HG03521 (cell line): Measurements from ENCODE around the gene DPY19L1.
"Not testable (repeated sequence)": the region's sequence is repeated elsewhere in the genome, so short reads cannot be mapped to it uniquely, and the experiment has no call there.

Experiments
- ATAC-seq: cut with Tn5 transposase; IDR thresholded peaks from one replicate; pipeline ENCODE4 v1.9.1; 2021; ENCODE audit warnings: mild to moderate bottlenecking, moderate library complexity; ENCODE audit not compliant: unreplicated experiment

DPY19L1 gene

DNA sequence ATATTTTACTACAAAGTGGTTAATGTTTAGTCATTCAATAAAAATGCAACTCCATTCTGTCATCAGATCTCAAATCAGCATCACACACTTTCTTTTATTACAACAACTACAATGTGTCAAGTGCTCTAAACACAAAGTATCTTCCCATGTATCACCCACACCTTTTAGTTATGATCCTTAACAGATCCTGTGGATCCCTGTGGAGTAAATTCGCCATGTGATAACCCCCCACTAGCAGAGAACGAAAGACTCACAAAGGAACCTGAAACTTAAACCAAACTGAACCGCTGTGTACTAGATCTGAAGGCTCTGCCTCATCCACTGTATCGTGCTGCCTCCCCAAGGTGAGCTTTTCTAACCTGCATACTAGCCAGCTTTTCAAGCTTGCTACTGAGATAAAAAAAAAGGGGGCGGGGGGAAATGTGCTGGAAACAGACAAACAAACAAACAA, 1.7 kb downstream of the DPY19L1 start:
- ATAC-seq, result no peak

DNA sequence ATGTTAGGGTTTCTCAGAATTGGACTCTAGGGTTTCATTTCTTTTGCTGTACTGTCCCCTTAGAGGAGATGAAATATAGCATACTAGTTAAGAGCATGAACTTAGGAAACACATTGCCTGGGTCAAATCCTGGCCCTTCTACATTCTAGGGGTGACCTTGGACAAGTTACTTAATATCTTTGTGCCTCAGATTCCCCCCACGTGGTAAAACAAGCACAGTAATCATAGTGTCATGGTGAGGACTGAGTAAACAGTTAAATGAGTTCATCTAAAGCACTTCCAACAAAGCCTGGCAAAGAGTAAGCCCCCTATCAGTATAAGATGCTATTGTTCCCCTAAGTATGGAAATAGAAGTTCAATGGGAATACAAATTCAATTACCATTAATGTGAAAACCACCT, 5.1 kb downstream of the DPY19L1 start:
- no peak for ATAC-seq

DNA sequence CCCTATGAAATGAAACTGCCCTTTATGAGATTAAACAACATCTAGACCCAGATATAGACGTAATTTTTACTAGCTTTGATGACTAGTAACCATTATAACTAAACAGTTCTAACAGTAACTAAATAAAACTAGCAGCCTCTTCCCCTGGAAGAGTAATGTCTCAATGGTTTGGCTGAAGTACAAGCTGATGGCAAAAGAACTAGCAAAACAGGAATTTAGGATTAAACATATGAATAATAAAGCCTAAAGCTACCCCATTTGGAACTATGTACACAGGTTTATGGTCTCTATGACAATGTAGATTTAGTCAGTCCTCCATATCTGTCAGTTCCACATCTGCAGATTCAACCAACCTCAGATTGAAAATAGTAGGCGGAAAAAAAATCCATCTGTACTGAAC, 6.4 kb downstream of the DPY19L1 start:
- no peak for ATAC-seq

DNA sequence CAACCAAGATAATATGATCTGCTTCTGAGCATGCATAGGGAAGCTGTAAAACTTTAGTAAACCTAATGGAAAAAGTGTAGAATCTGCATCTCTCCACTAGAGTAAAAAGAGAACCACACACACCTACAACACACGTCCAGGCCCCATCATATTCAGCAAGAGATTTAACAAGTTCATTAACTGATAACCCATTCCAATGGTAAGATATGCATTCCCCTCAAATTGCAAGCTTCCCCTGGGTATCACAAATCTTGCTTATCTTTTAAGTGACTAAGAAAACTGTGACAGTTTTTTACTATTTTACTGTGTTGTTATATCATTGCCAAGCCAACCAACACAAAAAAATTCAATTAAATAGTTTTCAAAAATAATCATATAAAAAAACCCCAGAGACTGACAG, 8.0 kb downstream of the DPY19L1 start:
- ATAC-seq, result no peak

DNA sequence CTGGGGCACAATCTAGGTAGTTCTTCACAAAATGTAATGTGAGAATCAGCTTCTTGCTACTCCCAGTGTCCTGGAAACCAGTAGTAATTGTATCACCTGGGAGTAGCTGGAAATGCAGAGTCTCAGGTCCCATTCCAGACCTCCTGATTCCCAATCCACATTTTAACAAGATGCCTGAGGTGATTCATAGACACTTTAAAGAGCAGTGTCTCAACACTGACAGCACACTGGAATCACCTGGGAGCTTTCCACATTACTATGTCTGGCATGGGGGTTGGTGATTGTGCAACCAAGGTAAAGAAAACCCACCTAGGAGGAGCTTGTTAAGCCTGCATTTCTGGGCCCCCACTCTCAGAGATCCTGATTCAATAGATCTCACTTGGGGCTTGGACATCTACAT, 11.1 kb downstream of the DPY19L1 start:
- ATAC-seq, result no peak

DNA sequence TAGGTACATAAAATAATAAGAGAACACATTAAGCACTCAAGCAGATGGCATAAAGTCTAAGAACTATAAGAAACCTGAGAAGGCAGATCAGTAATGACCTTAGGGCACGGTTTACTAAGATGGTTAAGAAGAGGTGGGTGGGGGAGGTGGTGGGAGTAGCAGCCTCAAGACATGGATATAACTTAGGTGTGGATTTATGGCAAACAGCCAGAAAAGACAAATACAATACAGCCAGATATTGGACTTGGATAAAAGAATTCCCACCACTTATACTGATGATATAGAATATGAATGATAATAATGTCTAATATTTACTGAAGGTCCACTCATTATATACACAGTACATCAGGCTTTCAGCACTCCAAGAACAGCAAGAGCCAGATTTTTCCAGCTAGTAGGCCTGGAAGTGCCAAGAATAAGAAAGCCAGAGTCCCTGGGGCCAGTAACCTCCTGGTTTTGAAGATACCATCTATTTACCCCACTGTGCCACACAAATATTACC, 11.9 kb downstream of the DPY19L1 start:
- ATAC-seq, result no peak

DNA sequence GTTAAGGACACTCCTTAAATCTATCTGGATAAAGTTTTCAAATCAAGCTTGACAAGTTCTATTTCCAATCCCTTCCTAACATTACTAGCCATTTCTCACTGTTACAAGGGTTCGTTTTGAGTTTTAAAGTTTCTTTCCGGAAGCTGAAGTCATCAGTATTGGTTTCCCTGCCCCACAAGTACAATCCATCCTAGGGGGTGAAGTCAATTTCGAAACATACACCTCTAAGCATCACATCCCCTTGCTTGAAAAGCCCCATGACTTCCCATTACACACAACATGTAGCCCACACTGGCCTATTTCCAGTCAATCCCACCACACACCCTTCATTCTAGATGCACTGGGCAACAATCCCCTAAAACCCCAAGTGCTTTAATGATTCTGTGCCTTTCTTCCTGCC, 13.0 kb downstream of the DPY19L1 start:
- ATAC-seq, result no peak

DNA sequence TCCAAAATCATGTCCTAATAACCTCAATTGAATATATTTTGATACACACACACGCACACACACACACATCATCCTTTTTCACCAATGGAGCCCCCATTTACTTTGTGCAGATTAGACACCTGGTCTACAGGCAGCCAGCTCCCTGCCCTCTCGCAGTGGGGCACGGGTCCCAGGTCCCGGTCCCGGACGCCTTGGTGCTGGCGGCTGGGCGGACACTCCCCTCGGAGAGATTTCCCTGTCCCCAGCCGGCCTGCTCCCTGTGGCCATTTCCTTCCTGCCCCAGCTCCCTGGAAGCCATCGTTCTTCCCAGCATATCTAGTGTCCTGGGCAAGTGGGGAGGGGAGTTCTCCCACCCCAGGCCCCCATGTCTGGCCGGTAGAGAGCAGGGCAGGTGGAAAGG, 14.6 kb downstream of the DPY19L1 start:
- no peak for ATAC-seq

DNA sequence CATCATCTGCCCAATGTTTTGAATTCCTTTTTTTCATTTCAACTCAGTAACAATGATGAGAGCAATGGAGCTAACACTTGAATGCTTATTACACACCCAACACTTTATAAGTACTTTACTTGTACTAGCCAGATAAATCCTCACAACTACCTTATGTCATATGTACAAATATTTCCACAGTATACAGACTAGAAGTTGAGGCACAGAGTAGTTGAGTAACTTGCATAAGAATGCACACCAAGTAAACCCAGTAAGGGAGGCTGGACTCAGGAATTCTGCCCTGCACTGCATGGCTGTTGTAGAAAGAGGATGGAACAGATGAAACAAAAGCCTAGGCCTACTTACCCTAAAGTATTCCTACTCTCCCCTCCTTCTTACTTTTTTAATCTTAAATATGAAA, 15.8 kb downstream of the DPY19L1 start:
- no peak for ATAC-seq

DNA sequence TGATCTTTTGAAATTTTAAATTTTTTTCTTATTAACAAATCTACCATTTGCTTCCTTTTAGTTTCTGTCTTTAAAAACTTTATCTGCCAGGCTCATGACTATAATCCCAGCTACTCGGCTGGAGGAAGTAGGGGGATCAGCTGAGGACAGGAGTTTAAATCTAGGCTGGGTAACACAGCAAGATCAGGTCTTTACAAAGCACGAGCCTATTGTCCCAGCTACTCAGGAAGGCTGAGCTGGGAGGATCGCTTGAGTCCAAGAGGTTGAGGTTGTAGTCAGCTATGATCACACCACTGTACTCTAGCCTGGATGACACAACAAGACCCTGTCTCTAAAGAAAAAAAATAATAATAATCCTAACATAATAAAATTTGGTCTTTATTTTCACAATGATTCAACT, 17.5 kb downstream of the DPY19L1 start:
- ATAC-seq, result no peak

DNA sequence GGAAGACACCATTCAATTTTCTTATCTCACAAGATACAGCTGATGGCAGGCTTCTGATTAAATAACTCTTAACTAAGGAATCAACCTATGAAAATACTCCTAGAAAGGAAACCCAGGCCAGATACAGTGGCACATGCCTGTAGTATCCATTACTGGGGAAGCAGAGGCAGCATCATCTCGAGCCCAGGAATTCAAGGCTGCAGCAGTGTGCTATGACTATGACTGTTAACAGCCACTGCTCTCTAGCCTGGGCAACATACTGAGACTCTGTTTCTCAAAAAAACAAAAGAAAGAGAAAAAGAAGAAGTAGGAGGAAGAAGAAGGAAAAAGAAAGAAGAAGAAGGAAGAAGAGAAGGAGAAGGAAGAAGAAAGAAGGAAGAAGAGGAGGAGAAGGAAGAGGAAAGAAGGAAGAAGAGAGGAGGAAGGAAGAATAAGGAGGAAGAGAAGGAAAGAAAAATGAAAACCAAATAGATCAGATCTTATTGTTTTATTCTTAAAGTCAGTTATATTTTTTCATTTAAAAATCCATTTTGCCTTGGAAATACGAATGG, 18.0 kb downstream of the DPY19L1 start:
- no peak for ATAC-seq

DNA sequence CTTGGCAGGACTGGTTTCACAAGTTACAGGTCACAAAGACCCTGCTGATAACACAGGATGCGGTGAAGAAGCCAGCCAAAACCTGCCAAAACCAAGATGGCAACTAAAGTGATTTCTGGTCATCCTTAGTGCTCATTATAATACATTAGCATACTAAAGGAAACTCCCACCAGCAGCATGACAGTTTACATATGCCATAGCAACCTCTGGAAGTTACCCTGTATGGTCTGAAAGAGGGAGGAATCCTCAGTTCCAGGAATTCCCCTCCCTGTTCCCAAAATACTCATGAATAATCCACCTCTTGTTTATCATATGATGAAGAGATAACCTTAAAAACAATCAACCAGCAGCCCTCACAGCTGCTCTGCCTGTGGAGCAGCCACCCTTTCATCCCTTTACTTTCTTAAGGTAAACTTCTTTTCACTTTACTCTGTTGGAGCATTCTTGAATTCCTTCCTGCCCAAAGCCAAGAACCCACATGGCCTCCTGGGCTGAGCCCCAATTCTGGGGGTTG, 21.9 kb downstream of the DPY19L1 start:
- no peak for ATAC-seq

DNA sequence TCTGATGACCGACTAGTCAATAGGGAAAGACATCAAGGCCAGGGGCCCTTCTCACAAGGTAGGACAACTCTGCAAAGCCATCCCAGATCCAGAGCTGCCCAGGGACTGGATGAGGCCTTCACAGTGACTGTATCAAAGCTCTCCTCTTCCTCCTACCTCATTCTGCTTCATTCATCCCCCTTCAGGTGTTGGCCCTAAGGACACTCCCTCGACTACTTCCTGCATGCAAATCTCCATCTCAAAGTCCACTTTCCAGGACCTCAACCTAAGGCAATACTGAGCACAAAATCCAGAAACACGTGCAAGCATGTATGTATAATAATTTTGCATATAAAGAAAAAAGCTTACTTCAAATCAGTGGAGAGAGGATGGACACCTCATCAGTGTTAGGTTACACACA, 25.1 kb downstream of the DPY19L1 start:
- ATAC-seq, result no peak

DNA sequence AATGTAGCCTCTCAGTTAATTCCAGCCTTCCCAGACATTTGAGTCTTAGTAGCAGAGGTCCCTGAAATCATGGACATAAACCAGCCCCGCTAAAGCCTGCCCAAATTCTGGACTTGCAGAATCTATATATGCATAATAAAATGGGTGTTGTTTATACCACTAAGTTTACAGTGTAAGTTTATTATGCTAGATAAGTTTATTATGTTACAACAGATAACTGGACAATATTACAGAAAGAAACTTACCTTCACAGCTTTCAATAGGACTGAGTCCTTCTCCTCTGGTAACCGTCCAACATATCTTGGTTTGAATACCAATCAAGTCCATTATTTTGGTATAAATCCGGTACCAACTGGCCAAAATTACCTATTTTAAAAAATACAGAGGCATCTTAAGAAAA, 26.2 kb downstream of the DPY19L1 start:
- ATAC-seq, result no peak

DNA sequence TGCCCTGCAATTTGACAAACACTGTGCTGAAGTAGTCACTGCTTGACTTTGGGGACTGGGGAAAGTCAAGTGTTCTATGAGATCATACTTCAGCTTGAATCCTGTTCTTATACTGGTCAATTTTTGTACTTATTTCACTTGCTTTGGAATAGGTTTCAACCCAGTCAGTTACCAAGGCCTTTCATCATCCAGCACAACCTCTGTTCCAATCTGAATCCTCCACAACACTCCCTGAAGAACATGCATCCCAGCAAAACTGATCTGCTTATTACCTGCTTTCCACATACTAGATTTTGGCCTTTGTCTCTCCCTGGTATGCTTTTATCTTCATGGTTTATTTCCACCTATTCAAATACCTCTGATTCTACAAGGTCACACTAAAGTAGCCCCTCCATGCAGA, 29.5 kb downstream of the DPY19L1 start:
- ATAC-seq, result no peak

DNA sequence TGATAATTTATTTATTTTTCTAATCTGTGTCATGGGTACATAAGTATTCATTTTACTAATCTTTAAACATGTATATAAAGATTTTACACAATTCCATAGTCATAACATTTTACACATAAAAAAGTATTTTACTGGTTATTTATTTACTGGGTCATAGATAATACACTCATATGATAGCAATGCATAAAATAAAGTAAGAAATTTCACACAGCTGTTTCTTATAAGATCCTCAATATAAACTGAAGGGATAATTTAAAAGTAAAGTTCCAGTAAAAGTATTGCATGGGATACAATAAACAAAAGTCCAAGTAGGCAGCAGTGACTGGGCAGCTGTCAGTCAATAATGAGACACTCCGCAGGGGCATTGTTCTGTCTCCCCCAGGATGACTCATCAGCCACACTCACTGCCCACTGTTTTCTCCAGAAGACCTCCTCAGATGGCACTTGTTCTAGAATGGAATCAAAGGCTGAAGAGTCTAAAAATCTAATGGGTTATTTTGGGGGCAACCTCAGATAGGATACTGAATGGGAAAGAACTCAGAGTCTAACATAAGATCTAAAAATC, 32.7 kb downstream of the DPY19L1 start:
- ATAC-seq, result no peak

DNA sequence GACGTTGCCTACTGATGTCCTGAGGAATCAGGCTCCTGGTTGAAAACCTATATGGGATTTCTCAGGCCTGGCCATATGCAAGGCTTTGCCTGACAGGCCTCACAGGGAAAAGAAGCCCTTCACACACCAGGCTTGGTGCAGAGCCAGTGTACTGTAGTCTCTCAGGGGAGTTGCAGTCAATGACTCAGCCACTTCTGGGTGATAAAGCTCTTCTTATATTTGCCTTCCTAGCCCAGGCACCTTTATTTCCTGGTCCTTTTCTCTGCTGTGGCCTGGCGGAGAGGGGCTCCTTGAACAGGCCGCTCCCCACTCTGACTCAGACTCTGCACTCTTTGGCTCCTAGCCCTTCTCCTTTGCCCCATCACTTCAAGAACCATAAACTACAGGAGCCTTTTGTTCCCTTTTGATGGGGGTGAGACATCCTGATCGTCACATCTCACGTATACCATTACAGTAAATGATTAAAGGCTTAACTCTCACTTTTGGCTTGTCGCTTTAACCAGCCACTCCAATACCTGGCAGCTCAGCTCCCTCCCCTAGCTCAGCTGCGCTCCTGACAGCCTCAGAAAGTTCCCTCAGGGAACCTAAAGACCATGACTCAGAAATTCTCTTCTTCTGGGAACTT, 33.5 kb downstream of the DPY19L1 start:
- no peak for ATAC-seq

DNA sequence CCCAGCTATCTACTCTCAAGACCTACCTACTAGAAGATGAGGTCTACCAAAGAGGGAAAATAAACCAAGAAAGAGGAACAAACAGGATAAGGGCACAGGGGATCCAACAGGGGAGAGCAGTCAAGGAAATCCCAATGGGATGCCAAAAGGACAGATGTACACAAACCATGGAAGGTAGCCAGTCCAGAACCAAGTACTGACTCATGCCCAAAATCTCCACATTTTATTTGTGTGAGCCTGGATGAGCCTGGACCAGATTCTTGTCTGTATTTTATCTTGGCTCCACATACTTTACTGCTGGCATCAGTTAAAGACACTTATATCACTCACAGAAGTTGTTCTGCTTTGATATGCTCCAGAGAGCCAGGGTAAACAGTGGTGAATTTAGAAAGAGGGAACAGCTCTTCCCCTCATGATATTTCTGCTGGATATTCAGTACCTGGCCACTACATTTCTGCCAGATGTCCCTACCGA, 34.1 kb downstream of the DPY19L1 start:
- not testable (repeated sequence) for ATAC-seq

DNA sequence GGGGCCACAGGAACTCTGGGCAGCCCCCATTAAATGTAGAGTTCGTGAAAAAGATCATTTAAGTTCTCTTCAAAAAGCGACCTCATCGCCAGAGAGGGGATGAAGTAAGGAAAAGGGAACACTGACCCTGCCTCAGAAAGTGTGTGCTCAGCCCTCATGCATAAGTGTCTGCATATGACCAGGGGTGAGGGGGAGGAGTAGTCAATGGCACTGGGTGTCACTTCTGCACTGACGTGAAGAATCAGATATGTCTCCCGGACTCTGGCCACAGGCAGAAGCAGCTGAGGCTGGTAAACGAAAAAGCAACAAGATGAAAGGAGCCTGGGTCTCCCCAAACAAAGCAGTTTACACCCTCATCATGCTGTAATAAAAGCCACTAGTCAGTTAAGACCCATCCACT, 39.0 kb downstream of the DPY19L1 start:
- ATAC-seq, result not testable (repeated sequence)

DNA sequence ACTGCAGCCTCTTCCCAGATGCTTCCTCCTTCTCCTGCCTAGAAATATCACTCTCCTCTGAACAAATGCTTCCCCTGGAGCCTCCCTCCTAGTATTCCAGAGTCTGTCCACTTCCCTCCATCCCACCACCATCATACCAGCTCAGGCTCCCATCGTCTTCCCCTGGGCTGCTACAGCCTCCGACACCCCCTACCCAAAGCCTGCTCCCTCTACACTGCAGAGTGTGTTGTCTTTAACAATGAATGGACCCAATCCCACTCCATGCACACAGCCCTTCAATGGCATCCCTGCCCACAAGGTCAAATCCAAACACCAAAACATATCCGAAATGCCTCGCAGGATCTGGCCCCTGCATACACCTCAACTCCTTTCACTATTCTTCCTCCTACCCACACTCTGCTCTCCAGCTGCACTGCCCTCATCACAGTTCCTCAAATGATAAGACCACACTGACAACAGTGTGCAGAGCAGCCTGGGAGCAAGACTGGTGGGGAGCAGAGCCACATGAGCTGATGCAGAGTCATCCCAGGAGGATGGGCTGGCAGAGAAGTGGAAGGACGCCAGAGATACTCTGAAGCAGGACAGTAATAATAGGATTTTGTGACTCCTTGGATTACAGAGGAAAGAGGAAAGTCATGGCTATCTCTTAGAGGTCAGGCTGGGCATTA, 40.7 kb downstream of the DPY19L1 start:
- ATAC-seq, result not testable (repeated sequence)

DNA sequence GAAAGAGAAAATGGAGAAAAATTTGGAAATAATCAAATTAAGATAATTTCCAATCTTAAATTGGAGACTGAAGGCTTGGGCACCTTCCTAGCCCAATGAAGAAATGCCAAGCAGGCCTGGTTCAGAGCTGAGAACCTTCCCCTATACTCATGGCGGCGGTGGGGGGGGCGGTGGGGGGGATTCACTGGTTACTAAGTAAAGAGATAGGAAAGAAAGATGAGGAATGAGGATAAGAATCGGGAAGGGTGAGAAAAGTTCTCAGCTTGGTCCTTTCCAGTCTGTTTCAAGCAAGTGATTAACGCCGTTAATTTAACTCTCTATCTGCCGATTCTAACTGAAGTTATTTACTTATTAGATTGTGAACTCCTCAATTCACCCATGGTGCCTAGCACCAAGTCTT, 41.5 kb downstream of the DPY19L1 start:
- ATAC-seq, result no peak
